Transverse colon (tissue), 3 donors: ENCODE results near the gene PPIH.

Experiments used
- EP300 ChIP-seq: sonication (generic); formaldehyde crosslinking; IDR thresholded peaks from one replicate; pipeline ENCODE4 v1.6.1; 2017; ENCODE audit warnings: antibody characterized with exemption, low read depth
- POLR2A ChIP-seq: fragments of 450-650 bp; IDR thresholded peaks from one replicate; pipeline ENCODE4 v1.6.1; 2016; ENCODE audit warnings: antibody characterized with exemption, mild to moderate bottlenecking, moderate library complexity
- TF ChIP-seq, protein P1 (sequence below), 5 experiments: fragments of 200-600 bp in 3 of 5; fragments of 450-650 bp in 2 of 5; sonication (generic) in 3 of 5; IDR thresholded peaks; 1 replicate in 2 of 5; 2 replicates in 3 of 5; pipeline ENCODE4 v1.5.1; 2016 to 2017; ENCODE audit warnings: antibody characterized with exemption in 5 of 5, inconsistent platforms in 3 of 5, mild to moderate bottlenecking in 2 of 5, moderate library complexity in 1 of 5

DNA sequence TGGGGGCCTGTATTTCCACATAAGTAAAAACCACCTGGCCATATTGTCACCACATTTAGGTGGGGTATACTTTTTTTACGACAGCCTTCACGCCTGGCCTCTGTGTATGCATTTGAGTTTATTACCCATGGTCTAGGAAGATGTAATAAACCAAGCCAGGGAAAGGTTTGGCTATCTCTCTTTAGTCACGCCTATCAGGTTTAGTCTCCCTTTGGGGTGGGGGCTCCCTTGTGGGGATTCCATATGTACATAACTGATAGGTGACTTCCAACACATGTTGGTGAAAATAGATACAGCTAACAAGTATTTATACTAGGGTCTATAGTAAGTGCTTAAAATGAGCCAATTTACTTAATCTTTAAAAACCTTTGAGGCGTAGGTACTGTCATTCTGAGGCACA is 28.2 kb downstream of the PPIH start:
- TF ChIP-seq, protein P1, sequence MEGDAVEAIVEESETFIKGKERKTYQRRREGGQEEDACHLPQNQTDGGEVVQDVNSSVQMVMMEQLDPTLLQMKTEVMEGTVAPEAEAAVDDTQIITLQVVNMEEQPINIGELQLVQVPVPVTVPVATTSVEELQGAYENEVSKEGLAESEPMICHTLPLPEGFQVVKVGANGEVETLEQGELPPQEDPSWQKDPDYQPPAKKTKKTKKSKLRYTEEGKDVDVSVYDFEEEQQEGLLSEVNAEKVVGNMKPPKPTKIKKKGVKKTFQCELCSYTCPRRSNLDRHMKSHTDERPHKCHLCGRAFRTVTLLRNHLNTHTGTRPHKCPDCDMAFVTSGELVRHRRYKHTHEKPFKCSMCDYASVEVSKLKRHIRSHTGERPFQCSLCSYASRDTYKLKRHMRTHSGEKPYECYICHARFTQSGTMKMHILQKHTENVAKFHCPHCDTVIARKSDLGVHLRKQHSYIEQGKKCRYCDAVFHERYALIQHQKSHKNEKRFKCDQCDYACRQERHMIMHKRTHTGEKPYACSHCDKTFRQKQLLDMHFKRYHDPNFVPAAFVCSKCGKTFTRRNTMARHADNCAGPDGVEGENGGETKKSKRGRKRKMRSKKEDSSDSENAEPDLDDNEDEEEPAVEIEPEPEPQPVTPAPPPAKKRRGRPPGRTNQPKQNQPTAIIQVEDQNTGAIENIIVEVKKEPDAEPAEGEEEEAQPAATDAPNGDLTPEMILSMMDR (IDR thresholded peaks at IDR 0.05): no peak
- TF ChIP-seq POLR2A (no peak), EP300 (no peak)
